Activated naive CD4-positive, alpha-beta T cell treated with anti-CD3 and anti-CD28 coated beads, Interleukin-2, amount 50 U/mL, for 24 hours (primary cell): Measurements from ENCODE around the gene SLC16A12.
"Not testable (repeated sequence)": the region's sequence is repeated elsewhere in the genome, so short reads cannot be mapped to it uniquely, and the experiment has no call there.

Experiments
- H3K27ac Mint-ChIP-seq: one replicate; pipeline ENCODE4 v1.8.0; 2021; ENCODE audit warnings: mild to moderate bottlenecking, mixed read lengths
- H3K27me3 Mint-ChIP-seq: one replicate; pipeline ENCODE4 v1.8.0; 2021; ENCODE audit warnings: mixed read lengths
- H3K36me3 Mint-ChIP-seq: one replicate; pipeline ENCODE4 v1.8.0; 2021; ENCODE audit warnings: mixed read lengths
- H3K4me1 Mint-ChIP-seq: one replicate; pipeline ENCODE4 v1.8.0; 2021; ENCODE audit warnings: mixed read lengths
- H3K4me3 Mint-ChIP-seq: one replicate; pipeline ENCODE4 v1.8.0; 2021; ENCODE audit warnings: mild to moderate bottlenecking, mixed read lengths
- H3K9me3 Mint-ChIP-seq: one replicate; pipeline ENCODE4 v1.8.0; 2021; ENCODE audit warnings: mixed read lengths

The SLC16A12 gene

GRCh38 chr10:89474452-89474851 is 60.9 kb downstream of the SLC16A12 start:
- H3K4me3 Mint-ChIP-seq: no peak overlapping the region
- no peaks in the 10 kb centered on the region for H3K4me1 Mint-ChIP-seq
- H3K27ac Mint-ChIP-seq: no peak overlapping the region
- no peaks in the 10 kb centered on the region for H3K36me3 Mint-ChIP-seq
- H3K27me3 Mint-ChIP-seq: no peaks in the 10 kb centered on the region
- no peaks in the 10 kb centered on the region for H3K9me3 Mint-ChIP-seq

DNA sequence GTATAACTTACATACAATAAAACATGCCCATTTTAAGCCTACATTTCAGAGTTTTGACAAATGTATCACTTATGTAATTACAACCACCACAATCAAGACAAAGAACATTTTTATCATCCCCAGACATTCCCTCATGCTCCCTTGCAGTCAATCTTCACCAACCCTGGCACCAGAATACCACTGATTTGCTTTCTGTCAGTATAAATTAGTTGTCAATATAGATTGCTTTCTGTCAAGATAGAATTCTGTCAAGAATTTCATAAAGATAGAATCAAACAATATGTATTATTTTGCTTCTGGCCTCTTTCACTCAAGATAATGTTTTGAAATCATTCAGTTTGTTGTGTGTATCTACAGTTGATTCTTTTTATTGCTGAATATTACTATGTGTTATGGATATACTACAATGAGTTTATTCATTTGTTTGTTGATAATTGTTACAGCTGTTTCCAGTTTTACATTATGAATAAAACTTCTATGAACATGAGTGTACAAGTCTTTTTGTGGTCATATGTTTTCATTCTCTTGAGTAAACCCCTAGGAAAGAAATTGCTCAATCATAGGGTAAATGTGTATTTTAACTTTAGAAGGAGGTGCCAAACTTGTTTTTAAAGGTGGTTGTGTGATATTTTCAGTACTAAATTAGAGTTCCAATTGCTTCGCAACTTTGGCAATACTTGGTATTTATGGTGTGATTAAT is 64.1 kb downstream of the SLC16A12 start:
- Mint-ChIP-seq H3K27ac (peak overlapping the region; percentile 3), H3K27me3 (no peaks in the 10 kb centered on the region), H3K4me1 (no peaks in the 10 kb centered on the region), H3K4me3 (no peak overlapping the region), H3K36me3 (no peaks in the 10 kb centered on the region), H3K9me3 (no peaks in the 10 kb centered on the region)

DNA sequence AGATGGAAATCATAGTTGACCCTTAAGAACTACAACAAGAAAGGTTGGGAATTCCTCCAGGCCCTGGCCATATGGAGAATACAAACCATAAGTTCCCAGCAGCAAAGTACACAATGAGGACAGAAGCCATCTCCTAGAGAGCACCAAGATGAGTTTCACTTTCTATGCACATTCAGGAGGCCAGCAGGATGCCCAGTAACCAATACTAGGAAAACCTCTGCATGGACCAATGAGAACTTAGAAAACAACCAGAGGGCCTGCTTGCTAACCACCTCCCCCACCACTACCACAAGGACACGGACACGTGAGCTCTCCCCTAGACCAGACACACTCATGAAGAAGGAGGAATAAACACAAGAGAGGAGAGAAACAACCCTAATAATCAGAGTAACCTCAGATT is 64.8 kb downstream of the SLC16A12 start:
- Mint-ChIP-seq H3K4me1 (no peaks in the 10 kb centered on the region), H3K9me3 (no peaks in the 10 kb centered on the region), H3K27ac (no peak overlapping the region), H3K27me3 (no peaks in the 10 kb centered on the region), H3K4me3 (no peak overlapping the region), H3K36me3 (no peaks in the 10 kb centered on the region)

DNA sequence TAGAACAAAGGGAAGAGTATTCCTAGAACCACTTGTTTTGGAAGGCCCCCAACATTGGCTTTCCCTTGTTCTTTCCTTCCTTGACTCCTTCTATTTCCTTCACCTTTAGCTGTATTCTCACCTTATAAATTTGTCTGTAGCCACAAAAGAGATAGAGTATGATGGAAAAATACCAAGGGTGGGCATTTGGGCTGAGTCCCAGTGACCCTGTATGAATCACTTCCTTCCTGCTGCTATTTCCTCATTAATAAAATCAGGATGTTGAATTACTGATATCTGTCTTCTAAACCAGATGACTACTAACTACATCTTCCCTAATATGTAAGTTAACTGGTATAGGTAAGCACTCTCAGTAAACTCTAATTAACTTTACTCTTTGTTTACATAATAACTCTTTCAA is 65.9 kb downstream of the SLC16A12 start:
- H3K4me1 Mint-ChIP-seq: no peaks in the 10 kb centered on the region
- H3K27ac Mint-ChIP-seq: no peak overlapping the region
- H3K9me3 Mint-ChIP-seq: no peaks in the 10 kb centered on the region
- no peak overlapping the region for H3K4me3 Mint-ChIP-seq
- H3K36me3 Mint-ChIP-seq: no peaks in the 10 kb centered on the region
- H3K27me3 Mint-ChIP-seq: no peaks in the 10 kb centered on the region

- Mint-ChIP-seq H3K4me3 (no peak overlapping the region), H3K9me3 (no peaks in the 10 kb centered on the region), H3K36me3 (no peaks in the 10 kb centered on the region), H3K4me1 (no peaks in the 10 kb centered on the region), H3K27ac (no peak overlapping the region), H3K27me3 (no peaks in the 10 kb centered on the region)
Observed at GRCh38 chr10:89468191-89468965, 67.0 kb downstream of the SLC16A12 start.

GRCh38 chr10:89466599-89467035 is 68.8 kb downstream of the SLC16A12 start:
- Mint-ChIP-seq H3K27me3 (no peaks in the 10 kb centered on the region), H3K4me1 (no peaks in the 10 kb centered on the region), H3K27ac (no peak overlapping the region), H3K9me3 (no peaks in the 10 kb centered on the region), H3K36me3 (no peaks in the 10 kb centered on the region), H3K4me3 (no peak overlapping the region)

DNA sequence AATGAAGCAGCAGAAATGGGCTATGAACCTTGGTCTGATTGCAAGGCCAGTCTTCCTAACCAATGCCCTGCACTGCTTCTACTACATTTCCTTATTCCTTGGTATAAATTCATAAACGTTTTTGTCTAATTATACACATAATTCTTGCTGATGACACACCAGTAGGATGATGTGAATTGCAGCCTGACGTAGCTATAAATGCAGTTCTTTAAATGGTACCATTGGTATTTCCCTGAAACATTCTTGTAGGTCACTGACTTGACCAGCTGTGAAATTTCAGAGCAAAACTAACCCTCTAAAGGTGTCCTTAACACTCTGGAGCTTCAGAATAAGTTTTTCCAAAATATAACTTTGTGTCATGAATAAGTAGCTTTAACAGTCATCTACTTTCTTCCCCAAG is 70.2 kb downstream of the SLC16A12 start:
- Mint-ChIP-seq H3K36me3 (no peaks in the 10 kb centered on the region), H3K4me3 (no peak overlapping the region), H3K27me3 (no peaks in the 10 kb centered on the region)

GRCh38 chr10:89463846-89464537 is 71.4 kb downstream of the SLC16A12 start:
- Mint-ChIP-seq H3K36me3 (no peaks in the 10 kb centered on the region), H3K27me3 (no peaks in the 10 kb centered on the region), H3K4me1 (no peaks in the 10 kb centered on the region), H3K27ac (no peak overlapping the region), H3K9me3 (no peaks in the 10 kb centered on the region), H3K4me3 (no peak overlapping the region)

More for the DNA sequence above, 70.2 kb downstream of the SLC16A12 start:
- Mint-ChIP-seq H3K9me3 (no peaks in the 10 kb centered on the region), H3K4me1 (no peaks in the 10 kb centered on the region), H3K27ac (no peak overlapping the region)

DNA sequence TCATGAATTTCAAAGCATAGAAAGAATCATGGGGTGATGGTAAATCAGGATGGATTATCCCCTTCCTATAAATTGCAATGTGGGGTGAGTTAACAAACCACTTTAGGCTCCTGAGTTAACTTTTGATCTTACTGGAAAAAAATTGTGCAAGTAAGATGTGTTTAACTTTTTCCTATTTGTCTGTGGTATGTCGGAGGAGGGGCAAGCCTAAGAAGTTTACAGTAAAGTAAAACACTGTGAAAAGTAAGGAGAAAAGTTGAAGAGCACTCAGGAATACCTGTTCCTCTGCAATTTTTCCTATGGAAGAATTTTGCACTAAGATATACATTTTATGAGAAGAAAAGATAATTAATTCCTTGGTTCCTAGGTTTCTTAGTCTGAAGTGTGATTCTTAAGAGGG is 76.6 kb downstream of the SLC16A12 start:
- no peaks in the 10 kb centered on the region for H3K4me1 Mint-ChIP-seq
- H3K36me3 Mint-ChIP-seq: no peaks in the 10 kb centered on the region
- H3K4me3 Mint-ChIP-seq: no peak overlapping the region
- H3K27ac Mint-ChIP-seq: no peak overlapping the region
- H3K9me3 Mint-ChIP-seq: no peaks in the 10 kb centered on the region
- H3K27me3 Mint-ChIP-seq: no peaks in the 10 kb centered on the region

DNA sequence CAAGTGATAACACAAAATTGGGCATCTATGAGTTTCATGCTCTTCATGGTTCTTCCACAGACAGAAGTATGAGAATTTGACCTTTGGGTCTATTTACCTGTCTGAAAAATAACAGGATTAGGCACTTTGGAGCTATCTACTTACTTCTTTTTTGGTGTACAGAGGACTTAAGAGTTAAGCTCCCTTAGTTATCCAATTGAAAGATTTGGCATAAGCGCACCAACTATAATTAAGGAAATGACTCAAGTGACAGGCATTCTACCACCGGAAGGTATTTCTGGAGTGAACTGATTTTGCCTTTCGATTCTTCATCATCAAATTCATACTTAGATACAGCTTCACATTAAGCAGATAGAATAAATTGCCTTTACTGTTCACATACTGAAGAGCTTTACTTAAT is 77.1 kb downstream of the SLC16A12 start:
- H3K4me3 Mint-ChIP-seq: no peak overlapping the region
- H3K27ac Mint-ChIP-seq: no peak overlapping the region
- no peaks in the 10 kb centered on the region for H3K36me3 Mint-ChIP-seq
- H3K27me3 Mint-ChIP-seq: no peaks in the 10 kb centered on the region
- no peaks in the 10 kb centered on the region for H3K9me3 Mint-ChIP-seq
- no peaks in the 10 kb centered on the region for H3K4me1 Mint-ChIP-seq

DNA sequence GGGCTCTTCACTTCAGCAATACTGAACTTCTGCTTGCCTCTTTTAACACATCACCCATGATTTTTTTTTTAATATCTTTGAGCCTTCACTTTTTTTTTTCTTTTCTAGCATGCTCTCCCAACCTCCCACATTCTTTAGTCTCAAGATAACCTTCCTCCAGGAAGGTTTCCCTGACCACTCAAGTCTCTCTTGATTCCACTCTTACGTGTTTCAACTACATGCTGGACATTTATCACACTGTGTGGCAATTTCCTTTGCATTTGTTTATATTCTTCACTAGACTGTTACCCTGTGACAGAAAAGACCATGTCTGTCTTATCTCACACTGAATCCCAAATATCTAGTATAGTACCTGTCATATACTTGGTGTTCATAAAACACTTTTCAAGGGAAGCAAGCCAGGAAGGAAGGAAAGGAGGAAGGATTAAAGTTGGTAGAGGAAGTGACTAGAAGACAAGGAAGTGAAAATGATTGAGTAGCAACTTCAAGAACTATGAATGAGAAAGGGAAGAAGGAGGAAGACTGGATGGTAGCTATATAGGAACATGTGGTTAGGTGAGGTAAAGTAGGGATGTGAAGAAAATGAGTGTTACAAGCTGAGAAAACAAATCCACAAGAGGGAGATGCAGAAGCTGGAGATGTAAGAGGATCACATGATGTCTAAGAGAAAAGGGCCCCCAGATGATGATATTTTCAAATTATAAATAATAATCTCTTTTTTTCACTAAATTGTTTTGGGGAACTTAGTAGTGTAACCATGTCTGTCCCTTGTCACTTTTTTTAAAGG is 80.6 kb downstream of the SLC16A12 start:
- Mint-ChIP-seq H3K27ac (no peak overlapping the region), H3K4me3 (no peak overlapping the region), H3K9me3 (no peaks in the 10 kb centered on the region)

DNA sequence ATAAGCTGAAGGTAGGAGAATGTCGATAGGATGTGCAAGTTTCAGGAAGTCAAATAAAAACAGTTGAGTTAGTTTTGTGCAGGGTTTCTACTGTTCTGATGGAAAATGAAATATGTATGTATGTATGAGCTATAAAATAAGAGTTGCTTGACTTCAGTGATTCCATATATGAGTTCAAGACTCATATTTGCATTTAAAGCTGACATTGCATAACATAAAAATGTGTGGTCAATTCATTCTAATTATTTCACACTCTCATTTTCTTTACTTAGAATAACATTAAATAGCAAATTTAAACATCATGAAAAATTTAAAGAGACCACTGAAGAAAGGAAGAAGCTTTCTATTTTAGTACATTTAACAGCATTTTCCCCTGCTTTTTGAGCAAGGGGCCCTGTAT is 83.2 kb downstream of the SLC16A12 start:
- H3K27me3 Mint-ChIP-seq: no peaks in the 10 kb centered on the region
- no peaks in the 10 kb centered on the region for H3K4me1 Mint-ChIP-seq
- H3K36me3 Mint-ChIP-seq: no peaks in the 10 kb centered on the region
- no peaks in the 10 kb centered on the region for H3K9me3 Mint-ChIP-seq
- H3K4me3 Mint-ChIP-seq: no peak overlapping the region
- no peak overlapping the region for H3K27ac Mint-ChIP-seq

More for the DNA sequence above, 80.6 kb downstream of the SLC16A12 start:
- Mint-ChIP-seq H3K27me3 (no peaks in the 10 kb centered on the region), H3K4me1 (no peaks in the 10 kb centered on the region), H3K36me3 (no peaks in the 10 kb centered on the region)

DNA sequence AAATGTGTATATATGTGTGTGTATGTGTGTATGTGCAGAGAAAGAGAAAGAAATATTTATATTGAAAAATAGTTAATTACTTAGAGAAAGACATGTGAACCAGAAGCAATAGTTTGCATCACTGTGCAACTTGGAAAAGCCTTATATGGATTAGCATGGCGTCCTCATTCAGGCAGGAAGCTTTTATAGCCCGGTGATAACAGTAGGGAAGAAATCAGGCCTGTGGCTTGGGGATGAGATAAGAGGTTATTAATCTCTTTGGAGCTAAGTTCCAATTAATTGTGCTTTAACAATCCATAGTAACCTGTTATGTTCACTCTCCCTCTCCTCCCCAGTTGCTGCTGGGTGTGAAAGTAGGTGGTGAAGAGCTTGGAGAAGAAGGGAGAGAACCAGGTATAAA is 84.5 kb downstream of the SLC16A12 start:
- Mint-ChIP-seq H3K9me3 (peaks cover 1% of the 10 kb centered on the region), H3K27me3 (no peaks in the 10 kb centered on the region), H3K4me1 (no peaks in the 10 kb centered on the region), H3K27ac (no peak overlapping the region), H3K4me3 (no peak overlapping the region), H3K36me3 (no peaks in the 10 kb centered on the region)

- not testable (repeated sequence) for H3K4me3 Mint-ChIP-seq, H3K36me3 Mint-ChIP-seq, H3K27me3 Mint-ChIP-seq, H3K27ac Mint-ChIP-seq, H3K9me3 Mint-ChIP-seq, H3K4me1 Mint-ChIP-seq
Observed at GRCh38 chr10:89444819-89445218, 90.6 kb downstream of the SLC16A12 start.

DNA sequence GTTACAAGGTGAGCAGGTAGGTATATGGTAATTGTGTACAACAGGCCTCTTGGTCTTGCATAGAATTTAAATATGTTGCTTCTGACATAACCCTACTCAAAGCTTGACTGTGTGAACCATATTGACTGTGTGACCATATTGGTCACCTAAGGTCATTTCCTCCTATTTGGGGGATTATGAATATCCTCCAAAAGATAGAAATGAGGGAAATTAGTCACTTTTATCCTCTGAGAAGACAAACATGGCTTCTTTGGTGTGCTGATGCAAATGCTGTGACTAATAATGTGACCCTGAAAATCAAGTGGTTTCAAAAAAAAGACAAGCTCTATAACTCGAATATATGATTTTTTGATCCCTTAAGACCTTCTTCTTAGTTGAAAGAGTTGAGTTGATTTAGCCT is 93.1 kb downstream of the SLC16A12 start:
- no peak overlapping the region for H3K27ac Mint-ChIP-seq
- H3K4me1 Mint-ChIP-seq: no peaks in the 10 kb centered on the region
- H3K9me3 Mint-ChIP-seq: peaks cover 5% of the 10 kb centered on the region
- no peaks in the 10 kb centered on the region for H3K36me3 Mint-ChIP-seq
- H3K27me3 Mint-ChIP-seq: peaks cover 4% of the 10 kb centered on the region
- no peak overlapping the region for H3K4me3 Mint-ChIP-seq
